Keratinocyte (primary cell): ENCODE measurements around the gene POGZ. TPM values are rescaled to one million over a fixed set of nuclear protein-coding genes. Genes with fewer than 3 reads are reported as not detected.

Experiments used
- DNase-seq: peaks from one replicate; pipeline ENCODE4 v3.0.0-alpha.2; 2011; ENCODE audit warnings: low read depth, missing footprints, low spot score
- FAIRE-seq: peaks from 2 replicates; lab custom pipeline; 2011; peaks lifted over from hg19 to GRCh38; lab: Jason Lieb, UNC
- H2AFZ ChIP-seq: 2 replicates; pipeline ENCODE4 v1.6.0; 2012; ENCODE audit warnings: low read length, control low read depth, inconsistent platforms; ENCODE audit not compliant: control insufficient read depth
- H3K27ac ChIP-seq: 2 replicates; pipeline ENCODE4 v1.5.1; 2011; ENCODE audit warnings: low read length; ENCODE audit not compliant: control insufficient read depth, insufficient read depth
- H3K27me3 ChIP-seq: 3 replicates; pipeline ENCODE4 v1.6.0; 2011; ENCODE audit warnings: low read length; ENCODE audit not compliant: control insufficient read depth, insufficient read depth; ENCODE audit errors: extremely low read depth
- H3K36me3 ChIP-seq, 2 experiments: 2 replicates in 1 of 2; 3 replicates in 1 of 2; pipeline ENCODE4 v1.5.1; 2011; ENCODE audit warnings: low read length in 2 of 2, mild to moderate bottlenecking in 1 of 2; ENCODE audit not compliant: control insufficient read depth in 2 of 2, insufficient read depth in 2 of 2; ENCODE audit errors: extremely low read depth in 1 of 2
- H3K4me1 ChIP-seq: 3 replicates; pipeline ENCODE4 v1.5.1; 2011; ENCODE audit warnings: low read length; ENCODE audit not compliant: control insufficient read depth, insufficient read depth; ENCODE audit errors: extremely low read depth
- H3K4me2 ChIP-seq: 3 replicates; pipeline ENCODE4 v1.6.0; 2011; ENCODE audit warnings: low read depth, low read length; ENCODE audit not compliant: control insufficient read depth, insufficient read depth; ENCODE audit errors: extremely low read depth
- H3K4me3 ChIP-seq, 3 experiments: fragments of 200-600 bp in 1 of 3; sonication (generic) in 1 of 3; 2 replicates in 2 of 3; 3 replicates in 1 of 3; pipeline ENCODE4 v1.5.1; 2011 to 2016; ENCODE audit warnings: low read length in 3 of 3, mild to moderate bottlenecking in 3 of 3, control low read depth in 2 of 3, inconsistent platforms in 1 of 3, low read depth in 1 of 3, mixed read lengths in 1 of 3, mixed run types in 1 of 3, moderate library complexity in 1 of 3; ENCODE audit not compliant: control insufficient read depth in 2 of 3, insufficient read depth in 2 of 3; ENCODE audit errors: extremely low read depth in 1 of 3
- H3K79me2 ChIP-seq: 2 replicates; pipeline ENCODE4 v1.6.0; 2012; ENCODE audit warnings: low read length; ENCODE audit not compliant: control insufficient read depth, insufficient read depth
- H3K9ac ChIP-seq: 3 replicates; pipeline ENCODE4 v1.6.0; 2011; ENCODE audit warnings: low read length; ENCODE audit not compliant: control insufficient read depth, insufficient read depth; ENCODE audit errors: extremely low read depth
- H3K9me1 ChIP-seq: 3 replicates; pipeline ENCODE4 v1.6.0; 2011; ENCODE audit warnings: low read length; ENCODE audit not compliant: control insufficient read depth, insufficient read depth; ENCODE audit errors: extremely low read depth
- H3K9me3 ChIP-seq: 2 replicates; pipeline ENCODE4 v1.5.1; 2012; ENCODE audit warnings: low read depth, low read length; ENCODE audit not compliant: control insufficient read depth
- H4K20me1 ChIP-seq: 3 replicates; pipeline ENCODE4 v1.6.0; 2011; ENCODE audit warnings: low read length; ENCODE audit not compliant: control insufficient read depth, insufficient read depth; ENCODE audit errors: extremely low read depth
- EZH2 ChIP-seq: IDR thresholded peaks from one replicate; pipeline ENCODE4 v1.6.1; 2012; ENCODE audit warnings: inconsistent platforms, mild to moderate bottlenecking, low read length, moderate library complexity
- dilution Hi-C: fragments of 300-500 bp; cut with MboI; formaldehyde crosslinking; loops from one replicate; pipeline ENCODE4 v1.7.0; 2020; ENCODE audit warnings: low sequenced_read_pairs; ENCODE audit not compliant: extremely low pct_ligation_motif_present
- polyA plus RNA-seq, 5 experiments: library from polyadenylated mRNA; depleted of rRNA in 3 of 5; stranded (reverse) in 3 of 5; stranded (forward) in 1 of 5; unstranded in 1 of 5; fragments of >200 nt; gene quantifications; 1 replicate in 1 of 5; 2 replicates in 3 of 5; 3 replicates in 1 of 5; pipeline versions ENCODE4 v1.2.1 to v1.2.3, GENCODE V29; 2011 to 2012; ENCODE audit warnings: missing spikeins in 2 of 5, low read depth in 1 of 5, low replicate concordance in 1 of 5
- TF ChIP-seq, protein P1 (sequence below), 3 experiments: IDR thresholded peaks in 1 of 3; conservative IDR thresholded peaks in 1 of 3; optimal IDR thresholded peaks in 1 of 3; 2 replicates in 2 of 3; 3 replicates in 1 of 3; pipeline versions ENCODE3 to v1.5.1; 2011; ENCODE audit warnings: low read length in 3 of 3, mild to moderate bottlenecking in 3 of 3, moderate library complexity in 2 of 3, control low read depth in 1 of 3, inconsistent platforms in 1 of 3; ENCODE audit not compliant: insufficient read depth in 2 of 3; ENCODE audit errors: extremely low read depth in 1 of 3

POGZ gene
- polyA plus RNA-seq, 1 donor (not counting 4 experiments of a cell fraction or from before 2014, with no cell fraction given), result 29.9 TPM

DNA sequence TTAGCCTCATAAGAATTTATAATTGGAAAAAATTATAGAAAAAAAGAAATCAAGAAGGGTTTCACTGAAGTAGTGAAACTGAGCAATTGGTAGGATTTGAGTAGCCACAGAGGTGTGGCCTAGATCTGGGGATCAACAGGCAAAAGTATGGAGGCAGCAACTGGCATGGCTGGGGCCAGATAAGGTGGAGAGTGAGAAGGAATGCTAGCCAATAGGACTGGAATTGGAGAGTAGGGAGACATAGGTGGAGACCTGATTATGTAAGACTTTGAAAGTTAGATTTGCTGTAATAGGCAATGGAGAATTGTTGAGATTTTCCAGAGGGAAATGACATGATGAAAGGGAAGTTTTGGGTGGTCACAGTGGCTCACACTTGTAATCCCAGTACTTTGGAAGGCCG lies 27.3 kb upstream of the POGZ start:
- no peak overlapping the region for H3K27ac ChIP-seq
- no peaks in the 10 kb centered on the region for H3K9me1 ChIP-seq
- H4K20me1 ChIP-seq, result no peaks in the 10 kb centered on the region
- no peaks in the 10 kb centered on the region for H3K9me3 ChIP-seq
- TF ChIP-seq, protein P1, sequence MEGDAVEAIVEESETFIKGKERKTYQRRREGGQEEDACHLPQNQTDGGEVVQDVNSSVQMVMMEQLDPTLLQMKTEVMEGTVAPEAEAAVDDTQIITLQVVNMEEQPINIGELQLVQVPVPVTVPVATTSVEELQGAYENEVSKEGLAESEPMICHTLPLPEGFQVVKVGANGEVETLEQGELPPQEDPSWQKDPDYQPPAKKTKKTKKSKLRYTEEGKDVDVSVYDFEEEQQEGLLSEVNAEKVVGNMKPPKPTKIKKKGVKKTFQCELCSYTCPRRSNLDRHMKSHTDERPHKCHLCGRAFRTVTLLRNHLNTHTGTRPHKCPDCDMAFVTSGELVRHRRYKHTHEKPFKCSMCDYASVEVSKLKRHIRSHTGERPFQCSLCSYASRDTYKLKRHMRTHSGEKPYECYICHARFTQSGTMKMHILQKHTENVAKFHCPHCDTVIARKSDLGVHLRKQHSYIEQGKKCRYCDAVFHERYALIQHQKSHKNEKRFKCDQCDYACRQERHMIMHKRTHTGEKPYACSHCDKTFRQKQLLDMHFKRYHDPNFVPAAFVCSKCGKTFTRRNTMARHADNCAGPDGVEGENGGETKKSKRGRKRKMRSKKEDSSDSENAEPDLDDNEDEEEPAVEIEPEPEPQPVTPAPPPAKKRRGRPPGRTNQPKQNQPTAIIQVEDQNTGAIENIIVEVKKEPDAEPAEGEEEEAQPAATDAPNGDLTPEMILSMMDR (optimal IDR thresholded peaks at IDR 0.05 in 1 of 3, IDR thresholded peaks at IDR 0.05 in 1 of 3, conservative IDR thresholded peaks at IDR 0.05 in 1 of 3; ENCODE audit: extremely low read depth in 1 of 3, insufficient read depth in 2 of 3, low read length in 3 of 3), result no peak
- no peak for TF ChIP-seq EZH2
- no peaks in the 10 kb centered on the region for H3K79me2 ChIP-seq
- DNase-seq (no peak), FAIRE-seq (no peak)
- no peaks in the 10 kb centered on the region for H3K27me3 ChIP-seq
- no peaks in the 10 kb centered on the region for H3K36me3 ChIP-seq
- no peak overlapping the region for H2AFZ ChIP-seq
- no peak overlapping the region for H3K4me3 ChIP-seq
- no peak overlapping the region for H3K9ac ChIP-seq
- dilution Hi-C loops, result no loop called here
- H3K4me2 ChIP-seq, result no peak overlapping the region
- H3K4me1 ChIP-seq, result no peaks in the 10 kb centered on the region

DNA sequence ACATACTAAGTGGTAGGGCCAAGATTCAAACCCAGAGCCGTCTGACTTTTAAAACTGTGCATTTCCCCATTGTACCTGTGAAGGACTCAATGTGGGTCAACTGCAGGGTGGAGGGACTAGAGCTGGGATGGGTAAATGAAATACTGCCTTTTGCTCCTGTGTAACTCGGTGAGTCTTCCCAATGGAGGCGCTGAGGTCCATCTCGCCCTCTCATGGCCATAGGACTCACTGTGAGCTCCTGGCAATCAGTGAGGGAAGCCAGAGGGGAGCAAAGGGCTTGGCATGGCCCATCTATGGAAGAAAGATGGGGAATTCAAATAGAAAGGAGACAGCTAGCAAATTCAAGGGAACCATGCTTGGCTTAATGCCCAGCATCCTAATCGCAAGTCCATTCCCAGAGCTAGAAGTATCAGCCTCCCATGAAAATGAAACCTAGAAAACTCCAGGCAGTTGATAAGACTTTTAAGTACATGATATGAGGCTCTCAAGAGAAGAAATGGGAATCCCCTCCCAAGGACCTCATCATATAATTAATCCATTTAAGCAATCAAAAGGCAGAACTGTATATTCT lies 26.5 kb upstream of the POGZ start:
- Histone ChIP-seq H4K20me1 (no peaks in the 10 kb centered on the region), H3K79me2 (no peaks in the 10 kb centered on the region), H3K27ac (no peak overlapping the region), H3K9ac (no peak overlapping the region), H3K36me3 (no peaks in the 10 kb centered on the region), H3K4me3 (no peak overlapping the region), H3K4me2 (no peak overlapping the region), H3K9me1 (no peaks in the 10 kb centered on the region), H3K9me3 (no peaks in the 10 kb centered on the region), H3K4me1 (no peaks in the 10 kb centered on the region), H2AFZ (no peak overlapping the region), H3K27me3 (no peaks in the 10 kb centered on the region)
- dilution Hi-C loops, result no loop called here
- FAIRE-seq (no peak), DNase-seq (no peak)
- TF ChIP-seq, protein P1 (optimal IDR thresholded peaks at IDR 0.05 in 1 of 3, IDR thresholded peaks at IDR 0.05 in 1 of 3, conservative IDR thresholded peaks at IDR 0.05 in 1 of 3; ENCODE audit: extremely low read depth in 1 of 3, insufficient read depth in 2 of 3, low read length in 3 of 3), result no peak
- TF ChIP-seq EZH2, result no peak
